GM23338 (cell line): Measurements from ENCODE around the gene ZFHX3. TPM values are rescaled to one million over a fixed set of nuclear protein-coding genes. Genes with fewer than 3 reads are reported as not detected.

ENCODE experiments used
- ATAC-seq: fragments of 200-7000 bp; cut with Tn5 transposase; 3 replicates; pipeline ENCODE4 v1.9.1; 2020
- DNase-seq: peaks from one replicate; pipeline ENCODE4 v3.0.0-alpha.2; 2015; ENCODE audit warnings: low spot score
- H2AFZ ChIP-seq: fragments of 200-600 bp; sonication (generic); 2 replicates; pipeline ENCODE4 v1.8.0; 2016; ENCODE audit warnings: antibody characterized with exemption, mild to moderate bottlenecking, moderate library complexity
- H3F3A ChIP-seq: fragments of 200-600 bp; sonication (generic); replicated peaks from 2 replicates; pipeline ENCODE4 v1.8.0; 2017; ENCODE audit warnings: antibody characterized with exemption, mixed run types, low read depth
- H3K27ac ChIP-seq: fragments of 200-600 bp; sonication (generic); 2 replicates; pipeline ENCODE4 v1.6.1; 2016; ENCODE audit warnings: low read depth
- H3K27me3 ChIP-seq: fragments of 200-600 bp; sonication (generic); 2 replicates; pipeline ENCODE4 v1.8.0; 2016; ENCODE audit warnings: mild to moderate bottlenecking, mixed run types, moderate library complexity; ENCODE audit not compliant: insufficient read depth
- H3K36me3 ChIP-seq: fragments of 200-600 bp; sonication (generic); 2 replicates; pipeline ENCODE4 v1.8.0; 2016; ENCODE audit warnings: mild to moderate bottlenecking; ENCODE audit not compliant: insufficient read depth
- H3K4me1 ChIP-seq: fragments of 200-600 bp; sonication (generic); 2 replicates; pipeline ENCODE4 v1.8.0; 2016; ENCODE audit warnings: mild to moderate bottlenecking, moderate library complexity; ENCODE audit not compliant: insufficient read depth
- H3K4me2 ChIP-seq: fragments of 200-600 bp; sonication (generic); 2 replicates; pipeline ENCODE4 v1.7.1; 2017; ENCODE audit warnings: mixed run types
- H3K4me3 ChIP-seq: fragments of 200-600 bp; sonication (generic); 2 replicates; pipeline ENCODE4 v1.6.1; 2016; ENCODE audit warnings: mixed run types
- H3K79me2 ChIP-seq: fragments of 200-600 bp; sonication (generic); replicated peaks from 2 replicates; pipeline ENCODE4 v1.8.0; 2017; ENCODE audit warnings: mild to moderate bottlenecking; ENCODE audit not compliant: insufficient read depth
- H3K9me2 ChIP-seq: fragments of 200-600 bp; sonication (generic); 2 replicates; pipeline ENCODE4 v1.8.0; 2017; ENCODE audit not compliant: insufficient read depth
- H4K20me1 ChIP-seq: fragments of 200-600 bp; sonication (generic); replicated peaks from 2 replicates; pipeline ENCODE4 v1.8.0; 2017; ENCODE audit warnings: mild to moderate bottlenecking; ENCODE audit not compliant: insufficient read depth
- H3K27ac Mint-ChIP-seq: 2 replicates; pipeline ENCODE4 v1.8.0; 2020; ENCODE audit warnings: inconsistent platforms, mild to moderate bottlenecking, moderate library complexity, mixed read lengths
- H3K27me3 Mint-ChIP-seq: 3 replicates; pipeline ENCODE4 v1.8.0; 2022; ENCODE audit warnings: low read depth, mild to moderate bottlenecking, moderate library complexity, mixed read lengths, inconsistent platforms; ENCODE audit not compliant: insufficient read depth, poor library complexity
- H3K36me3 Mint-ChIP-seq: 3 replicates; pipeline ENCODE4 v1.8.0; 2021; ENCODE audit warnings: low read depth, mild to moderate bottlenecking, inconsistent platforms, moderate library complexity, mixed read lengths
- H3K4me1 Mint-ChIP-seq: 3 replicates; pipeline ENCODE4 v1.8.0; 2020; ENCODE audit warnings: mild to moderate bottlenecking, inconsistent platforms, mixed read lengths
- H3K4me3 Mint-ChIP-seq: 3 replicates; pipeline ENCODE4 v1.8.0; 2021; ENCODE audit warnings: moderate library complexity, mild to moderate bottlenecking, inconsistent platforms, mixed read lengths
- H3K9me3 Mint-ChIP-seq: 3 replicates; pipeline ENCODE4 v1.8.0; 2020; ENCODE audit warnings: moderate library complexity, mild to moderate bottlenecking, inconsistent platforms, mixed read lengths
- CREB1 ChIP-seq: fragments of 250-450 bp; sonication (Bioruptor Pico); IDR thresholded peaks from 2 replicates; pipeline ENCODE4 v1.5.0; 2020; ENCODE audit warnings: low read depth, mild to moderate bottlenecking, moderate library complexity
- CTCF ChIP-seq, 2 experiments: fragments of 200-600 bp in 1 of 2; sonication (generic) in 1 of 2; conservative IDR thresholded peaks; 2 replicates each; pipeline versions ENCODE4 v1.5.1 to v1.6.1; 2016 to 2017; ENCODE audit warnings: antibody characterized with exemption in 2 of 2, low read depth in 2 of 2, mild to moderate bottlenecking in 2 of 2, moderate library complexity in 1 of 2
- ETS1 ChIP-seq: IDR thresholded peaks from 2 replicates; pipeline ENCODE4 v1.6.1; 2016; ENCODE audit warnings: antibody characterized with exemption
- EZH2 ChIP-seq: fragments of 200-600 bp; sonication (generic); IDR thresholded peaks from one replicate; pipeline ENCODE4 v1.8.0; 2017; ENCODE audit warnings: antibody characterized with exemption, mild to moderate bottlenecking, low read depth; ENCODE audit not compliant: unreplicated experiment
- EZH2phosphoT487 ChIP-seq: fragments of 200-600 bp; sonication (generic); IDR thresholded peaks from one replicate; pipeline ENCODE4 v1.8.1; 2018; ENCODE audit warnings: antibody characterized with exemption; ENCODE audit not compliant: unreplicated experiment
- JUNB ChIP-seq: IDR thresholded peaks from one replicate; pipeline ENCODE4 v1.6.1; 2016; ENCODE audit warnings: antibody characterized with exemption; ENCODE audit not compliant: unreplicated experiment
- NANOG ChIP-seq: IDR thresholded peaks from 2 replicates; pipeline ENCODE4 v1.6.1; 2016; ENCODE audit warnings: antibody characterized with exemption, borderline replicate concordance
- POLR2AphosphoS5 ChIP-seq: IDR thresholded peaks from 2 replicates; pipeline ENCODE4 v1.6.1; 2016; ENCODE audit warnings: antibody characterized with exemption, low read depth
- REST ChIP-seq: IDR thresholded peaks from one replicate; pipeline ENCODE4 v1.6.1; 2018; ENCODE audit warnings: antibody characterized with exemption; ENCODE audit not compliant: unreplicated experiment
- STAT1 ChIP-seq: IDR thresholded peaks from one replicate; pipeline ENCODE4 v1.6.1; 2016; ENCODE audit warnings: antibody characterized with exemption; ENCODE audit not compliant: unreplicated experiment
- ZNF114 ChIP-seq: fragments of 250-450 bp; sonication (Bioruptor Pico); IDR thresholded peaks from 2 replicates; pipeline ENCODE4 v1.5.0; 2020; ENCODE audit warnings: mild to moderate bottlenecking, moderate library complexity
- ZNF331 ChIP-seq: fragments of 250-450 bp; sonication (Bioruptor Pico); IDR thresholded peaks from 2 replicates; pipeline ENCODE4 v1.5.0; 2020; ENCODE audit warnings: low read depth, mild to moderate bottlenecking, moderate library complexity
- ZNF462 ChIP-seq: fragments of 250-450 bp; sonication (Bioruptor Pico); IDR thresholded peaks from 2 replicates; pipeline ENCODE4 v1.5.0; 2020; ENCODE audit warnings: mild to moderate bottlenecking, moderate library complexity
- polyA plus RNA-seq: library from polyadenylated mRNA; unstranded; fragments of >200 nt; fragmentation: Nextera tagmentation; extraction: Ambion mirVana; gene quantifications from 2 replicates; pipeline ENCODE4 v1.2.1, GENCODE V29; 2016
- total RNA-seq: library from RNA; depleted of rRNA; stranded (reverse); fragments of >200 nt; shearing (Covaris generic); gene quantifications from 2 replicates; pipeline ENCODE4 v1.2.3, GENCODE V29; 2014

The ZFHX3 gene
- total and polyA plus RNA-seq, 2 experiments from 2014 or later, result 1.0 to 1.5 TPM

- Histone ChIP-seq H2AFZ (no peak overlapping the region), H3K27ac (no peak overlapping the region), H3K4me1 (peaks cover 18% of the 10 kb centered on the region), H3K79me2 (no peaks in the 10 kb centered on the region), H3K27me3 (no peaks in the 10 kb centered on the region), H3K4me2 (no peak overlapping the region), H3K4me3 (no peak overlapping the region), H4K20me1 (no peaks in the 10 kb centered on the region; the same call in 1 of the 2 replicates), H3K36me3 (no peaks in the 10 kb centered on the region), H3F3A (no peaks in the 10 kb centered on the region), H3K9me2 (no peaks in the 10 kb centered on the region)
- TF ChIP-seq POLR2AphosphoS5 (no peak), CREB1 (CRISPR knock-in tag) (no peak), CTCF (conservative IDR thresholded peaks at IDR 0.05; ENCODE audit: low read depth in 2 of 2) (no peak), EZH2 (no peak), STAT1 (no peak), ZNF331 (no peak), NANOG (no peak), ETS1 (no peak), REST (no peak), ZNF462 (CRISPR knock-in tag) (no peak), EZH2phosphoT487 (no peak), JUNB (no peak), ZNF114 (CRISPR knock-in tag) (no peak)
- Mint-ChIP-seq H3K4me3 (no peak overlapping the region), H3K9me3 (no peaks in the 10 kb centered on the region), H3K27ac (no peak overlapping the region), H3K27me3 (peaks cover 6% of the 10 kb centered on the region), H3K36me3 (no peaks in the 10 kb centered on the region), H3K4me1 (peaks cover 23% of the 10 kb centered on the region)
- DNase-seq (no peak), ATAC-seq (no peak)
These were observed 212.8 kb downstream of the ZFHX3 start for GRCh38 chr16:72835086-72835485.
